Kidney (tissue), 14 donors: ENCODE measurements around the gene C13orf46. TPM values are rescaled to one million over a fixed set of nuclear protein-coding genes. Genes with fewer than 3 reads are reported as not detected.
"Not testable (repeated sequence)": the region's sequence is repeated elsewhere in the genome, so short reads cannot be mapped to it uniquely, and the experiment has no call there.

Source experiments
- DNase-seq, 5 donors: peaks; one replicate each; pipeline ENCODE4 v3.0.0-alpha.2; 2013 to 2020
- FAIRE-seq: peaks from 2 replicates; lab custom pipeline; 2012; peaks lifted over from hg19 to GRCh38; lab: Jason Lieb, UNC
- H3K27ac ChIP-seq, 2 donors: one replicate each; pipeline ENCODE4 v1.7.0; 2013; ENCODE audit warnings: low read depth in 2 of 2, low read length in 2 of 2, inconsistent platforms in 1 of 2
- H3K27me3 ChIP-seq: one replicate; pipeline ENCODE4 v1.7.1; 2013; ENCODE audit warnings: low read length, inconsistent platforms; ENCODE audit not compliant: control insufficient read depth, insufficient read depth
- H3K36me3 ChIP-seq, 3 donors: one replicate each; pipeline versions ENCODE4 v1.7.0 to v1.7.1; 2013; ENCODE audit warnings: low read length in 3 of 3, control low read depth in 1 of 3, inconsistent platforms in 1 of 3; ENCODE audit not compliant: insufficient read depth in 3 of 3, control insufficient read depth in 2 of 3
- H3K4me1 ChIP-seq, 3 donors: one replicate each; pipeline versions ENCODE4 v1.7.0 to v1.7.1; 2013; ENCODE audit warnings: low read length in 3 of 3, inconsistent platforms in 1 of 3, low read depth in 1 of 3; ENCODE audit not compliant: control insufficient read depth in 2 of 3, insufficient read depth in 2 of 3
- H3K4me3 ChIP-seq, 3 donors: one replicate each; pipeline versions ENCODE4 v1.7.0 to v1.8.1; 2013; ENCODE audit warnings: low read length in 3 of 3, control low read depth in 1 of 3, inconsistent platforms in 1 of 3
- H3K9ac ChIP-seq, 3 donors: one replicate each; pipeline versions ENCODE4 v1.7.0 to v1.7.1; 2013; ENCODE audit warnings: low read length in 3 of 3, control low read depth in 1 of 3, inconsistent platforms in 1 of 3
- H3K9me3 ChIP-seq, 3 donors: one replicate each; pipeline versions ENCODE4 v1.7.0 to v1.7.1; 2013; ENCODE audit warnings: low read length in 3 of 3, control low read depth in 1 of 3, inconsistent platforms in 1 of 3; ENCODE audit not compliant: control insufficient read depth in 2 of 3, insufficient read depth in 1 of 3
- CTCF ChIP-seq: IDR thresholded peaks from 3 replicates; pipeline ENCODE4 v1.5.1; 2012; ENCODE audit warnings: mild to moderate bottlenecking, moderate library complexity, borderline replicate concordance; ENCODE audit not compliant: insufficient read depth; ENCODE audit errors: extremely low read depth
- intact Hi-C: fragments of 100-400 bp; cut with DNase I; formaldehyde crosslinking; loops from one replicate; pipeline ENCODE4 v1.11.1; 2022
- polyA plus RNA-seq: library from polyadenylated mRNA; stranded (reverse); fragments of 350-450 nt; fragmentation: Illumina TruSeq; extraction: RNeasy Lipid Tissue Mini Kit (QIAGEN cat#74804); gene quantifications from one replicate; pipeline ENCODE4 v1.2.3, GENCODE V29; 2014; ENCODE audit warnings: low read depth, low replicate concordance; ENCODE audit not compliant: insufficient read depth
- total RNA-seq: library from RNA; stranded (reverse); fragmentation: NEBNext Ultra II Directional; extraction: Animal tissue kit (Norgen Biotek cat#: 25700); gene quantifications from one replicate; pipeline ENCODE4 v1.2.1, GENCODE V29; 2021
- donor health status: control.
- donor health status: control.
- donor health status: control.
- donor health status: control.
- donor health status: control.
- donor health status: DM: yes; HTN: yes; CAD: no.
- donor health status: Normal renal cell carcinoma (clear cell type).

C13orf46 gene
- total and polyA plus RNA-seq, 2 donors from 2014 or later = 1.1 TPM; not detected in 1

- DNase-seq = no peak
- no peaks in the 10 kb centered on the region for H3K9me3 ChIP-seq
- H3K4me1 ChIP-seq = peaks cover 0 to 3% (median 2%) of the 10 kb centered on the region in 3 donors
- no peak overlapping the region for H3K9ac ChIP-seq
- H3K27ac ChIP-seq = no peak overlapping the region
- no peak for TF ChIP-seq CTCF
- intact Hi-C loops = no loop called here
- no peak overlapping the region for H3K4me3 ChIP-seq
- H3K36me3 ChIP-seq = no peaks in the 10 kb centered on the region
- H3K27me3 ChIP-seq = no peaks in the 10 kb centered on the region
- FAIRE-seq = no peak
Observed at GRCh38 chr13:114021464-114022308, 47.8 kb upstream of the C13orf46 start.

- DNase-seq = no peak
- Histone ChIP-seq H3K36me3 (no peaks in the 10 kb centered on the region), H3K4me3 (no peak overlapping the region), H3K4me1 (peaks cover 0 to under 1% (median 0%) of the 10 kb centered on the region in 3 donors), H3K27ac (no peak overlapping the region), H3K9me3 (no peaks in the 10 kb centered on the region), H3K9ac (no peak overlapping the region), H3K27me3 (no peaks in the 10 kb centered on the region)
- TF ChIP-seq CTCF = no peak
- no peak for FAIRE-seq
- intact Hi-C loops = no loop called here
Observed at GRCh38 chr13:114020750-114021463, 47.0 kb upstream of the C13orf46 start.

GRCh38 chr13:114020134-114020533 is 46.3 kb upstream of the C13orf46 start:
- H3K36me3 ChIP-seq, H3K9ac ChIP-seq, H3K4me3 ChIP-seq, DNase-seq, H3K27me3 ChIP-seq, FAIRE-seq, intact Hi-C loops, H3K4me1 ChIP-seq, H3K27ac ChIP-seq, H3K9me3 ChIP-seq: not testable (repeated sequence)

GRCh38 chr13:114019367-114019766 is 45.5 kb upstream of the C13orf46 start:
- Histone ChIP-seq H3K27ac (no peak overlapping the region), H3K36me3 (no peaks in the 10 kb centered on the region), H3K27me3 (no peaks in the 10 kb centered on the region), H3K4me1 (peaks cover 0 to 3% (median 0%) of the 10 kb centered on the region in 3 donors), H3K9me3 (no peaks in the 10 kb centered on the region), H3K9ac (no peak overlapping the region), H3K4me3 (no peak overlapping the region)
- intact Hi-C loops = no loop called here
- DNase-seq (no peak), FAIRE-seq (no peak)
- TF ChIP-seq CTCF = no peak
